CD14-positive monocyte (primary cell): ENCODE results near the gene RHOD. TPM values are rescaled to one million over a fixed set of nuclear protein-coding genes. Genes with fewer than 3 reads are reported as not detected.

Experiments
- DNase-seq, 3 donors: peaks; one replicate each; pipeline ENCODE4 v3.0.0-alpha.2; 2011 to 2022
- H2AFZ ChIP-seq: 2 replicates; pipeline ENCODE4 v1.6.0; 2012; ENCODE audit warnings: mild to moderate bottlenecking, low read depth, low read length, inconsistent platforms; ENCODE audit not compliant: insufficient read depth, poor library complexity, severe bottlenecking
- H3K27ac ChIP-seq, 2 donors: 1 replicate in 1 of 2; 2 replicates in 1 of 2; pipeline ENCODE4 v1.5.1; 2012 to 2013; ENCODE audit warnings: low read length in 2 of 2, control low read depth in 1 of 2, inconsistent platforms in 1 of 2, low read depth in 1 of 2, mild to moderate bottlenecking in 1 of 2
- H3K27me3 ChIP-seq, 2 donors: one replicate each; pipeline versions ENCODE4 v1.6.0 to v1.6.1; 2011 to 2013; ENCODE audit warnings: low read length in 2 of 2; ENCODE audit not compliant: control insufficient read depth in 2 of 2, insufficient read depth in 2 of 2
- H3K36me3 ChIP-seq, 2 donors: replicated peaks in 1 of 2; 1 replicate in 1 of 2; 2 replicates in 1 of 2; pipeline versions ENCODE4 v1.5.1 to v1.6.1; 2012 to 2013; ENCODE audit warnings: low read length in 2 of 2, control low read depth in 1 of 2, inconsistent platforms in 1 of 2, mild to moderate bottlenecking in 1 of 2; ENCODE audit not compliant: insufficient read depth in 2 of 2, control insufficient read depth in 1 of 2
- H3K4me1 ChIP-seq, 2 donors: 1 replicate in 1 of 2; 2 replicates in 1 of 2; pipeline versions ENCODE4 v1.5.1 to v1.6.1; 2012 to 2013; ENCODE audit warnings: low read length in 2 of 2, control low read depth in 1 of 2, inconsistent platforms in 1 of 2, mild to moderate bottlenecking in 1 of 2, moderate library complexity in 1 of 2; ENCODE audit not compliant: insufficient read depth in 2 of 2, control insufficient read depth in 1 of 2
- H3K4me2 ChIP-seq: replicated peaks from 2 replicates; pipeline ENCODE3; 2012; ENCODE audit warnings: low read length, moderate library complexity, mild to moderate bottlenecking; ENCODE audit not compliant: poor library complexity, severe bottlenecking; ENCODE audit errors: extremely low read depth
- H3K4me3 ChIP-seq, 3 experiments: fragments of 200-600 bp in 1 of 3; sonication (generic) in 1 of 3; replicated peaks in 1 of 3; 1 replicate in 2 of 3; 2 replicates in 1 of 3; pipeline ENCODE4 v1.5.1; 2011 to 2013; ENCODE audit warnings: low read length in 3 of 3, mild to moderate bottlenecking in 3 of 3, control low read depth in 2 of 3, low read depth in 2 of 3, inconsistent platforms in 1 of 3, moderate library complexity in 1 of 3
- H3K79me2 ChIP-seq: 2 replicates; pipeline ENCODE4 v1.6.0; 2012; ENCODE audit warnings: mild to moderate bottlenecking, control low read depth, inconsistent platforms, low read length, moderate library complexity; ENCODE audit not compliant: insufficient read depth
- H3K9ac ChIP-seq: 2 replicates; pipeline ENCODE4 v1.6.0; 2017; ENCODE audit warnings: low read length, mild to moderate bottlenecking; ENCODE audit not compliant: insufficient read depth, poor library complexity, severe bottlenecking
- H3K9me3 ChIP-seq, 2 donors: replicated peaks in 1 of 2; 1 replicate in 1 of 2; 2 replicates in 1 of 2; pipeline versions ENCODE4 v1.5.1 to v1.6.1; 2012 to 2013; ENCODE audit warnings: low read length in 2 of 2, control low read depth in 1 of 2; ENCODE audit not compliant: control insufficient read depth in 1 of 2, insufficient read depth in 1 of 2
- H4K20me1 ChIP-seq: 2 replicates; pipeline ENCODE4 v1.6.0; 2012; ENCODE audit warnings: mild to moderate bottlenecking, low read length, control low read depth, moderate library complexity; ENCODE audit not compliant: insufficient read depth
- H3K27ac Mint-ChIP-seq, 7 donors: one replicate each; pipeline ENCODE4 v1.8.0; 2020; ENCODE audit warnings: mild to moderate bottlenecking in 7 of 7, mixed read lengths in 7 of 7, moderate library complexity in 6 of 7, inconsistent platforms in 2 of 7
- H3K27me3 Mint-ChIP-seq, 3 donors: one replicate each; pipeline ENCODE4 v1.8.0; 2021 to 2022; ENCODE audit warnings: low read depth in 3 of 3, mild to moderate bottlenecking in 3 of 3, mixed read lengths in 3 of 3, moderate library complexity in 3 of 3, inconsistent platforms in 1 of 3
- H3K36me3 Mint-ChIP-seq, 2 donors: one replicate each; pipeline ENCODE4 v1.8.0; 2020; ENCODE audit warnings: mixed read lengths in 2 of 2, inconsistent platforms in 1 of 2, mild to moderate bottlenecking in 1 of 2
- H3K4me1 Mint-ChIP-seq: one replicate; pipeline ENCODE4 v1.8.0; 2020; ENCODE audit warnings: mild to moderate bottlenecking, mixed read lengths
- H3K4me3 Mint-ChIP-seq, 2 donors: one replicate each; pipeline ENCODE4 v1.8.0; 2020; ENCODE audit warnings: mild to moderate bottlenecking in 2 of 2, mixed read lengths in 2 of 2, moderate library complexity in 1 of 2
- H3K9me3 Mint-ChIP-seq, 7 donors: one replicate each; pipeline ENCODE4 v1.8.0; 2020 to 2022; ENCODE audit warnings: mixed read lengths in 7 of 7, mild to moderate bottlenecking in 6 of 7, moderate library complexity in 6 of 7, inconsistent platforms in 2 of 7
- WGBS: methylation state at CpG from one replicate; pipeline ENCODE4 v1.1.5; 2013; ENCODE audit warnings: missing lambda C conversion rate; ENCODE audit not compliant: insufficient coverage; 5-methylcytosine and 5-hydroxymethylcytosine counted together
- intact Hi-C, 2 donors: fragments of 100-400 bp; cut with micrococcal nuclease; formaldehyde crosslinking; loops; one replicate each; pipeline versions ENCODE4 v1.15.0 to v1.15.1; 2023
- polyA plus RNA-seq, 3 donors: library from polyadenylated mRNA; depleted of rRNA in 1 of 3; unstranded in 2 of 3; stranded (reverse) in 1 of 3; fragments of 300-500 nt in 2 of 3; fragments of >200 nt in 1 of 3; fragmentation: Illumina TruSeq in 2 of 3; gene quantifications; 1 replicate in 2 of 3; 2 replicates in 1 of 3; pipeline ENCODE4 v1.2.3, GENCODE V29; 2012 to 2021
- TF ChIP-seq, protein P1 (sequence below): fragments of 200-600 bp; IDR thresholded peaks from one replicate; pipeline ENCODE4 v1.8.0; 2022; ENCODE audit warnings: antibody characterized with exemption, mild to moderate bottlenecking

RHOD gene
- polyA plus RNA-seq, 3 donors = not detected

- no peak overlapping the region for H3K4me3 Mint-ChIP-seq
- H3K36me3 ChIP-seq = no peaks in the 10 kb centered on the region
- H3K4me2 ChIP-seq = no peak overlapping the region
- H3K9ac ChIP-seq = no peak overlapping the region
- no peaks in the 10 kb centered on the region for H4K20me1 ChIP-seq
- H3K79me2 ChIP-seq = no peaks in the 10 kb centered on the region
- H3K36me3 Mint-ChIP-seq = no peaks in the 10 kb centered on the region
- H3K4me1 ChIP-seq = peaks cover 8 to 16% of the 10 kb centered on the region in 2 donors
- peaks cover 0 to under 1% (median 0%) of the 10 kb centered on the region in 7 donors for H3K9me3 Mint-ChIP-seq
- intact Hi-C loops = no loop called here
- H3K9me3 ChIP-seq = no peaks in the 10 kb centered on the region
- H3K27ac Mint-ChIP-seq = no peak overlapping the region
- no peak overlapping the region for H3K27ac ChIP-seq
- no peak for DNase-seq
- H3K4me1 Mint-ChIP-seq = peaks cover 22% of the 10 kb centered on the region
- H2AFZ ChIP-seq = no peak overlapping the region
- peaks cover 0 to 3% of the 10 kb centered on the region in 2 donors for H3K27me3 ChIP-seq
- 73% methylated on average over 5 of the region's 6 CpGs for WGBS
- peaks cover 16 to 47% (median 32%) of the 10 kb centered on the region in 3 donors for H3K27me3 Mint-ChIP-seq
- TF ChIP-seq, protein P1, sequence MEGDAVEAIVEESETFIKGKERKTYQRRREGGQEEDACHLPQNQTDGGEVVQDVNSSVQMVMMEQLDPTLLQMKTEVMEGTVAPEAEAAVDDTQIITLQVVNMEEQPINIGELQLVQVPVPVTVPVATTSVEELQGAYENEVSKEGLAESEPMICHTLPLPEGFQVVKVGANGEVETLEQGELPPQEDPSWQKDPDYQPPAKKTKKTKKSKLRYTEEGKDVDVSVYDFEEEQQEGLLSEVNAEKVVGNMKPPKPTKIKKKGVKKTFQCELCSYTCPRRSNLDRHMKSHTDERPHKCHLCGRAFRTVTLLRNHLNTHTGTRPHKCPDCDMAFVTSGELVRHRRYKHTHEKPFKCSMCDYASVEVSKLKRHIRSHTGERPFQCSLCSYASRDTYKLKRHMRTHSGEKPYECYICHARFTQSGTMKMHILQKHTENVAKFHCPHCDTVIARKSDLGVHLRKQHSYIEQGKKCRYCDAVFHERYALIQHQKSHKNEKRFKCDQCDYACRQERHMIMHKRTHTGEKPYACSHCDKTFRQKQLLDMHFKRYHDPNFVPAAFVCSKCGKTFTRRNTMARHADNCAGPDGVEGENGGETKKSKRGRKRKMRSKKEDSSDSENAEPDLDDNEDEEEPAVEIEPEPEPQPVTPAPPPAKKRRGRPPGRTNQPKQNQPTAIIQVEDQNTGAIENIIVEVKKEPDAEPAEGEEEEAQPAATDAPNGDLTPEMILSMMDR = no peak
- no peak overlapping the region for H3K4me3 ChIP-seq
Measured at GRCh38 chr11:67034350-67034749, 22.3 kb upstream of the RHOD start.

GRCh38 chr11:67040147-67040546 lies 16.5 kb upstream of the RHOD start:
- TF ChIP-seq, protein P1 = no peak
- H3K27me3 ChIP-seq = no peaks in the 10 kb centered on the region
- peaks cover 13 to 16% (median 13%) of the 10 kb centered on the region in 3 donors for H3K27me3 Mint-ChIP-seq

More at GRCh38 chr11:67040147-67040546, 16.5 kb upstream of the RHOD start:
- intact Hi-C loops = no loop called here
- H3K4me1 Mint-ChIP-seq = no peaks in the 10 kb centered on the region
- no peak overlapping the region for H3K4me2 ChIP-seq
- no peak overlapping the region for H3K9ac ChIP-seq
- DNase-seq = no peak
- H3K9me3 ChIP-seq = no peaks in the 10 kb centered on the region
- H3K4me1 ChIP-seq = no peaks in the 10 kb centered on the region
- no peaks in the 10 kb centered on the region for H3K79me2 ChIP-seq
- 90% methylated on average over 10 of the region's 12 CpGs for WGBS
- no peaks in the 10 kb centered on the region for H3K36me3 ChIP-seq
- H3K27ac ChIP-seq = no peak overlapping the region
- no peak overlapping the region for H3K4me3 Mint-ChIP-seq
- peak overlapping the region in 1 of 7 donors; percentile 63 for H3K27ac Mint-ChIP-seq
- no peak overlapping the region for H3K4me3 ChIP-seq
- H3K36me3 Mint-ChIP-seq = no peaks in the 10 kb centered on the region
- H4K20me1 ChIP-seq = no peaks in the 10 kb centered on the region
- peaks cover 0 to 3% (median 0%) of the 10 kb centered on the region in 7 donors for H3K9me3 Mint-ChIP-seq
- H2AFZ ChIP-seq = no peak overlapping the region
